ENCODE data around the gene STAT3.

STAT3 gene

GRCh38 chr17:42290577-42290976 is 97.7 kb downstream of the STAT3 start:
- DNase-seq = no peak

GRCh38 chr17:42289611-42290181 is 98.5 kb downstream of the STAT3 start:
- DNase-seq = no peak

GRCh38 chr17:42288803-42289610 is 99.2 kb downstream of the STAT3 start:
- no peak for DNase-seq

GRCh38 chr17:42287977-42288802 is 100.1 kb downstream of the STAT3 start, which contains the start of gene STAT5A:
TSS of gene STAT5A (plus strand) at chr17:42288498. CDS start at chr17:42289412, 914 bp downstream.
- DNase-seq = no peak

GRCh38 chr17:42287305-42287976 is 100.8 kb downstream of the STAT3 start:
- no peak for DNase-seq

GRCh38 chr17:42286411-42287221 is 101.6 kb downstream of the STAT3 start:
- DNase-seq = no peak

- no peak for DNase-seq
Measured at GRCh38 chr17:42285346-42286050, 102.7 kb downstream of the STAT3 start.

GRCh38 chr17:42284566-42284965 is 103.7 kb downstream of the STAT3 start:
- no peak for DNase-seq

- DNase-seq = no peak
Measured at GRCh38 chr17:42284024-42284369, 104.2 kb downstream of the STAT3 start.

GRCh38 chr17:42283241-42284023 is 104.8 kb downstream of the STAT3 start:
- DNase-seq = no peak

GRCh38 chr17:42282478-42283080 is 105.7 kb downstream of the STAT3 start:
- no peak for DNase-seq

GRCh38 chr17:42281571-42282096 is 106.6 kb downstream of the STAT3 start:
- DNase-seq = peak; percentile 72

GRCh38 chr17:42279776-42280630 is 108.2 kb downstream of the STAT3 start:
- no peak for DNase-seq

- peak; percentile 38 for DNase-seq
Measured at GRCh38 chr17:42277342-42277712, 110.9 kb downstream of the STAT3 start.

- peak; percentile 38 for DNase-seq
Measured at GRCh38 chr17:42276609-42277341, 111.5 kb downstream of the STAT3 start.

GRCh38 chr17:42276359-42276608 is 112.0 kb downstream of the STAT3 start, which contains the start of gene STAT5B:
TSS of gene STAT5B (minus strand) at chr17:42276391. CDS start at chr17:42232127, 44,264 bp downstream.
- DNase-seq = peak; percentile 9

GRCh38 chr17:42275527-42276358 is 112.5 kb downstream of the STAT3 start:
- DNase-seq = no peak

Data from SHP77 treated with DMSO at 0.1 percent for 48 hours (cell line).